WTC11 (cell line): Measurements from ENCODE around the gene TNFRSF19.

Experiments
- ATF1 ChIP-seq: sonication (generic); formaldehyde crosslinking; IDR thresholded peaks from 2 replicates; pipeline ENCODE4 v1.8.1; 2023; ENCODE audit warnings: mild to moderate bottlenecking, moderate library complexity, missing genetic modification reagents
- CREB1 ChIP-seq: sonication (generic); formaldehyde crosslinking; IDR thresholded peaks from 2 replicates; pipeline ENCODE4 v1.8.0; 2023; ENCODE audit warnings: mild to moderate bottlenecking, missing genetic modification reagents
- CTCF ChIP-seq: fragments of 200-600 bp; IDR thresholded peaks from 2 replicates; pipeline ENCODE4 v1.8.0; 2022; ENCODE audit warnings: antibody characterized with exemption
- E2F5 ChIP-seq: sonication (generic); formaldehyde crosslinking; IDR thresholded peaks from 2 replicates; pipeline ENCODE4 v1.8.1; 2022; ENCODE audit warnings: mild to moderate bottlenecking, moderate library complexity, missing genetic modification reagents
- FOXJ3 ChIP-seq: sonication (generic); formaldehyde crosslinking; IDR thresholded peaks from 2 replicates; pipeline ENCODE4 v1.9.0; 2021; ENCODE audit warnings: missing genetic modification reagents, mild to moderate bottlenecking, borderline replicate concordance
- FOXP1 ChIP-seq: sonication (generic); formaldehyde crosslinking; IDR thresholded peaks from 2 replicates; pipeline ENCODE4 v1.8.0; 2022; ENCODE audit warnings: missing genetic modification reagents, mild to moderate bottlenecking, moderate library complexity, borderline replicate concordance
- IRF1 ChIP-seq: sonication (generic); formaldehyde crosslinking; IDR thresholded peaks from 2 replicates; pipeline ENCODE4 v1.8.0; 2023; ENCODE audit warnings: missing genetic modification reagents
- JUN ChIP-seq: sonication (generic); formaldehyde crosslinking; IDR thresholded peaks from 2 replicates; pipeline ENCODE4 v1.8.0; 2023; ENCODE audit warnings: mild to moderate bottlenecking, missing genetic modification reagents
- NFYB ChIP-seq: sonication (generic); formaldehyde crosslinking; conservative IDR thresholded peaks from 2 replicates; pipeline ENCODE4 v1.8.0; 2022; ENCODE audit warnings: low read depth, missing genetic modification reagents
- TEAD1 ChIP-seq: sonication (generic); formaldehyde crosslinking; IDR thresholded peaks from 2 replicates; pipeline ENCODE4 v1.8.0; 2022; ENCODE audit warnings: mild to moderate bottlenecking, missing genetic modification reagents
- TEAD4 ChIP-seq: sonication (generic); formaldehyde crosslinking; IDR thresholded peaks from 2 replicates; pipeline ENCODE4 v1.8.0; 2022; ENCODE audit warnings: mild to moderate bottlenecking, missing genetic modification reagents
- ZNF416 ChIP-seq: fragments of 250-450 bp; sonication (Bioruptor Pico); IDR thresholded peaks from 2 replicates; pipeline ENCODE4 v1.9.0; 2021; ENCODE audit warnings: mild to moderate bottlenecking, inconsistent platforms
- TF ChIP-seq, protein P1 (sequence below): sonication (generic); formaldehyde crosslinking; IDR thresholded peaks from 2 replicates; pipeline ENCODE4 v1.8.0; 2022; ENCODE audit warnings: mild to moderate bottlenecking, missing genetic modification reagents

- TF ChIP-seq NFYB (CRISPR knock-in tag) = no peak
- TF ChIP-seq CTCF = no peak
- TF ChIP-seq TEAD1 (CRISPR knock-in tag) = no peak
- TF ChIP-seq ATF1 (CRISPR knock-in tag) = no peak
- no peak for TF ChIP-seq CREB1 (CRISPR knock-in tag)
- no peak for TF ChIP-seq E2F5 (CRISPR knock-in tag)
- TF ChIP-seq FOXP1 = no peak
- TF ChIP-seq FOXJ3 (CRISPR knock-in tag) = no peak
- TF ChIP-seq ZNF416 (CRISPR knock-in tag) = no peak
- TF ChIP-seq JUN (CRISPR knock-in tag) = no peak
- TF ChIP-seq, protein P1, sequence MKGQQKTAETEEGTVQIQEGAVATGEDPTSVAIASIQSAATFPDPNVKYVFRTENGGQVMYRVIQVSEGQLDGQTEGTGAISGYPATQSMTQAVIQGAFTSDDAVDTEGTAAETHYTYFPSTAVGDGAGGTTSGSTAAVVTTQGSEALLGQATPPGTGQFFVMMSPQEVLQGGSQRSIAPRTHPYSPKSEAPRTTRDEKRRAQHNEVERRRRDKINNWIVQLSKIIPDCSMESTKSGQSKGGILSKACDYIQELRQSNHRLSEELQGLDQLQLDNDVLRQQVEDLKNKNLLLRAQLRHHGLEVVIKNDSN (CRISPR knock-in tag) = no peak
- no peak for TF ChIP-seq TEAD4 (CRISPR knock-in tag)
- no peak for TF ChIP-seq IRF1
These were observed 148.8 kb downstream of the TNFRSF19 start for GRCh38 chr13:23718996-23719395.
